ENCODE measurements around the gene HSDL1. TPM values are rescaled to one million over a fixed set of nuclear protein-coding genes. Genes with fewer than 3 reads are reported as not detected.

The HSDL1 gene
- total RNA-seq, 1 donor from 2014 or later = 68.2 TPM

DNA sequence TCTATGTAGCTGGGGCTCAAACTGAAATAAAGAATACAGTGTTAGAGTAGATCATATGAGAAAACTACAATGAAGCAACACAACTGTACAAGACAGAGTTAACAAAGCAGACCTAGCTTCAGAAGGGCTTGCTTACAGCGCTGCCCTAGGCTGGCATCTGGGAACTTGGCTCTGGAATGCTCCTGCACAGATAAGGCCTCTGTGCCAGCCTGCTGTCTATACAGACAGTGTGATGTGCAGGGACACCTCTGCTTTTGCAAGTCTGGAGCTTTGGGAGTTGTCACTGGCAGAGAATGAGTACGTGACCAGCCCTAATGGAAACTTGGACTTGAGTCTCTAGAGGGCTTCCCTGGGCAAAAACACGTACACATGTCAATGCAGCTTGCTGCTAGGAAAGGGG is 70.3 kb downstream of the HSDL1 start:
- DNase-seq (ENCODE audit: low read depth, low spot score) = no peak
- Mint-ChIP-seq H3K9me3 (no peaks in the 10 kb centered on the region), H3K36me3 (ENCODE audit: low read depth) (peaks cover 10% of the 10 kb centered on the region), H3K27ac (ENCODE audit: unreplicated experiment) (no peak overlapping the region), H3K27me3 (ENCODE audit: low read depth) (no peaks in the 10 kb centered on the region), H3K4me3 (no peak overlapping the region), H3K4me1 (no peaks in the 10 kb centered on the region)
- TF ChIP-seq, protein P1, sequence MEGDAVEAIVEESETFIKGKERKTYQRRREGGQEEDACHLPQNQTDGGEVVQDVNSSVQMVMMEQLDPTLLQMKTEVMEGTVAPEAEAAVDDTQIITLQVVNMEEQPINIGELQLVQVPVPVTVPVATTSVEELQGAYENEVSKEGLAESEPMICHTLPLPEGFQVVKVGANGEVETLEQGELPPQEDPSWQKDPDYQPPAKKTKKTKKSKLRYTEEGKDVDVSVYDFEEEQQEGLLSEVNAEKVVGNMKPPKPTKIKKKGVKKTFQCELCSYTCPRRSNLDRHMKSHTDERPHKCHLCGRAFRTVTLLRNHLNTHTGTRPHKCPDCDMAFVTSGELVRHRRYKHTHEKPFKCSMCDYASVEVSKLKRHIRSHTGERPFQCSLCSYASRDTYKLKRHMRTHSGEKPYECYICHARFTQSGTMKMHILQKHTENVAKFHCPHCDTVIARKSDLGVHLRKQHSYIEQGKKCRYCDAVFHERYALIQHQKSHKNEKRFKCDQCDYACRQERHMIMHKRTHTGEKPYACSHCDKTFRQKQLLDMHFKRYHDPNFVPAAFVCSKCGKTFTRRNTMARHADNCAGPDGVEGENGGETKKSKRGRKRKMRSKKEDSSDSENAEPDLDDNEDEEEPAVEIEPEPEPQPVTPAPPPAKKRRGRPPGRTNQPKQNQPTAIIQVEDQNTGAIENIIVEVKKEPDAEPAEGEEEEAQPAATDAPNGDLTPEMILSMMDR (conservative IDR thresholded peaks at IDR 0.05) = no peak

Other genes starting within 250 kb of the HSDL1 start
- gene MLYCD, start 246.1 kb downstream of the HSDL1 start, total RNA-seq = 5.2 and 5.5 TPM in 2 replicates
- gene OSGIN1, start 191.9 kb downstream of the HSDL1 start, total RNA-seq = 2.4 and 3.0 TPM in 2 replicates
- gene NECAB2, start 176.9 kb downstream of the HSDL1 start, total RNA-seq = 16.2 and 19.6 TPM in 2 replicates
- gene SLC38A8, start 102.4 kb downstream of the HSDL1 start, total RNA-seq = not detected in 2 replicates
- 53.8 and 59.0 TPM in 2 replicates for gene MBTPS1, start 28.2 kb downstream of the HSDL1 start, total RNA-seq
- gene DNAAF1, start 131 bp upstream of the HSDL1 start, total RNA-seq = 0.20 and 0.35 TPM in 2 replicates
- 76.0 and 86.4 TPM in 2 replicates for gene TAF1C, start 41.9 kb upstream of the HSDL1 start, total RNA-seq
- gene ADAD2, start 46.0 kb upstream of the HSDL1 start, total RNA-seq = not detected in 2 replicates
- gene KCNG4, start 94.8 kb upstream of the HSDL1 start, total RNA-seq = not detected in 2 replicates
- 0.14 and 0.30 TPM in 2 replicates for gene WFDC1, start 149.7 kb upstream of the HSDL1 start, total RNA-seq
- gene ATP2C2, start 223.4 kb upstream of the HSDL1 start, total RNA-seq = 0.16 and 0.30 TPM in 2 replicates